Inflammatory macrophage treated with lipopolysaccharide for 1 hour (primary cell): Measurements from ENCODE around the gene PLIN3.
"Not testable (repeated sequence)": the region's sequence is repeated elsewhere in the genome, so short reads cannot be mapped to it uniquely, and the experiment has no call there.

ENCODE experiments used
- DNase-seq, 2 donors: peaks; one replicate each; pipeline ENCODE4 v3.0.0-alpha.2; 2020 to 2022

Gene PLIN3, protein sequence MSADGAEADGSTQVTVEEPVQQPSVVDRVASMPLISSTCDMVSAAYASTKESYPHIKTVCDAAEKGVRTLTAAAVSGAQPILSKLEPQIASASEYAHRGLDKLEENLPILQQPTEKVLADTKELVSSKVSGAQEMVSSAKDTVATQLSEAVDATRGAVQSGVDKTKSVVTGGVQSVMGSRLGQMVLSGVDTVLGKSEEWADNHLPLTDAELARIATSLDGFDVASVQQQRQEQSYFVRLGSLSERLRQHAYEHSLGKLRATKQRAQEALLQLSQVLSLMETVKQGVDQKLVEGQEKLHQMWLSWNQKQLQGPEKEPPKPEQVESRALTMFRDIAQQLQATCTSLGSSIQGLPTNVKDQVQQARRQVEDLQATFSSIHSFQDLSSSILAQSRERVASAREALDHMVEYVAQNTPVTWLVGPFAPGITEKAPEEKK

DNA sequence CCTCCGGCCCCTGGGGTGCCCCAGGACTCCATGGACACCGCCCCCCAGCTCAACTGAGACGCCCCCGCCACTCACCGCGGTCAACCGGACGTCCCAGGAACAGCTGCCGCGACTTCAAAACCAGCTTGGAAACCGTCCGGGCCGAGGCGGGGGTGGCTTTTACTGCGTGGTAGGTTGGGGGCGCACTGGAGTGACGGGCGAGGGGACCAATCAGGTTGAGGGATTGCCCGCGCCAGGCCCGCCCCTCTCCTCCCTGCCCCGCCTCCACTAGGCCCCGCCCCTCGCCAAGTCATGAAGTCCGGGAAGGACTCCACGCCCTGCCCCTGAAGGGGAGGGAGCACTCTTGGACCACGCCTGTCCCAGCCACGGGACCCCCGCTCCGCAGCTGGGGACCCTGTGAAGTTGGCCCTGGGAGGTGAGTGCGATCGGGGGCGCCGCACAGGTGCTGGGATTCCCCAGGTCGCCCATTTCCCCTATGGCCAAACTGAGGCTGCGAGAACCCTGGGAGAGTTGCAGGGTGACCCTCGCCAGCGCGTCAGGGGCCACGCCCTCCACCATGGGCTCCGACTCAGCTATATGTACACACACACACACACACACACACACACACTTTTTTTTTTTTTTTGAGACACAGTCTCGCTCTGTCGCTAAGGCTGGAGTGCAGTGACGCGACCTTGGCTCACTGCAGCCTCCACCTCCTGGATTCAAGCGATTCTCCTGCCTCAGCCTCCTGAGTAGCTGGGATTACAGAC, at the start of gene PLIN3:
Gene PLIN3 (minus strand): TSS at position 134 of the 752 bp plus-strand sequence. CDS start 6,273 bp downstream, outside the sequence.
- DNase-seq, result peak; percentile 89 to 98

DNA sequence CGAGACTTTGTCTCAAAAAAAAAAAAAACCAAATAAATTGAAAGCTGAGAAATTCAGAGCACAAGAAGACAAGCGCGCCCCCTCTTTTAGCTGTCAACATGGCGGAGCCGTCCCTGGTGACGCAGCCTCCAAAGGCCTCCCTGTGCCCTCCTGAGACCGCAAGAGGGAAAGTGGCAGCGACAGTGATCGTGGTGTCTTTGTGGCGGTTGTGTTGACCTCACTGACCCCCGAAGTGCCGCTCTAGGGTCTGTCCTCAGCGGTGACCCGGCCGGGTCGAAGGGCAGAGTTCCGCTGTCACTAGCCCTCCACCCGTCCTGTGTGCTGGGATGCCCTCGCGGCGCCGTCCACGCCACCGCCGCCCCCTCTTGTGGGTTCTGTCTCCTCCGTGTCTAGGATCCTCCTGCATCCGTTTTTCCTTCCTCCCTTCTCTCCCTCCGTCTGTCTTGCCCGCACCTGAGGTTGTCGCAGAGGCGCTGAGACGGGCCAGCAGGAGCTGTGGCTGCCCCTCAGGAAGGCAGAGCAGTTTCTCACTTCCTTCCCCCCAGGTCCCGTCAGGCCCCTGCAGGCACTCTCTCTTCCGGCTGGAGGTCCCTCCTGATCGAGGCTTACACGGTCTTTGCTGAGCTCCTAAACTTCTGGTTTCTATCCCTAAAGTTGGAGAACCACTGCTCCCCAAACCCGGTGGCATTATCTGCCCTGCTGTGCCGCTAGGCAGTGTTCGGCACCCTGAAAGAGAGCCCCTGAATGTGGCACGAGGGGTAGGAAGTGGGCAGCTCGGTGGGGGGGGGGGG, 49.0 kb upstream of the PLIN3 start:
- no peak for DNase-seq

DNA sequence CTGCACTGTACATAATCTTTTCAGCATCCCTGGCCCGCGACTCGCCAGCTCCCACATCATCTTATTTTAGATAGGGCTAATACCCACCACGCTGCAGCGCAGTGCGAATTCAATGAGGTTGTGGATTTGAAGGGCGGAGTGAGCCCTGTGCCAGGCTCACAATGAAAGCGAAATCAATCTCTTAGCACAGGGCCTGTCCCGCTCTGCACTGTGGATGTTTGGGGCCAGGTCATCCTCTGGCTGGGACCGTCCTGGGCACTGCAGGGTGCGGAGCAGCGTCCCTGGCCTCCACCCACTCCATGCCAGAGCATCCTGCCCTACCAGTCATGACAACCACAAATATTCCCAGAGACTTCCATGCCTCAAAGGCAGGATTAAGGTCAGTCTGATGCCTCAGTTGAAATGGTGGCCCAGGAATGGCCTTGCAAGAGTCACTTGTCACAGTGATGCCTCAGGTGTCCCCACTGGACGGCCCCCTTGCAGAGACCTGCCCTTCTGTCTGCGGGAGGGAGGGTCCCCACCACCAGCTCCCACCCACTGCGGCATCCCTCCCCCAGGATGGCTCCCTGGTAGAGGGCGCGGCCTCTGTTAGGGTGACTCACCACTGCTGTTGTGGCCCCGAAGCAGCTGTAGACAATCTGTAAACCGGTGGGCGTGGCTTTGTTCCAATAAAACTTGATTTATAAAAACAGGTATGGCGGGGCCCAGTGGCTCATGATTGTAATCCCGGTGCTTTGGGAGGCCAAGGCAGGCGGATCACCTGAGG, 47.5 kb upstream of the PLIN3 start:
- peak; percentile 43 to 51 for DNase-seq

DNA sequence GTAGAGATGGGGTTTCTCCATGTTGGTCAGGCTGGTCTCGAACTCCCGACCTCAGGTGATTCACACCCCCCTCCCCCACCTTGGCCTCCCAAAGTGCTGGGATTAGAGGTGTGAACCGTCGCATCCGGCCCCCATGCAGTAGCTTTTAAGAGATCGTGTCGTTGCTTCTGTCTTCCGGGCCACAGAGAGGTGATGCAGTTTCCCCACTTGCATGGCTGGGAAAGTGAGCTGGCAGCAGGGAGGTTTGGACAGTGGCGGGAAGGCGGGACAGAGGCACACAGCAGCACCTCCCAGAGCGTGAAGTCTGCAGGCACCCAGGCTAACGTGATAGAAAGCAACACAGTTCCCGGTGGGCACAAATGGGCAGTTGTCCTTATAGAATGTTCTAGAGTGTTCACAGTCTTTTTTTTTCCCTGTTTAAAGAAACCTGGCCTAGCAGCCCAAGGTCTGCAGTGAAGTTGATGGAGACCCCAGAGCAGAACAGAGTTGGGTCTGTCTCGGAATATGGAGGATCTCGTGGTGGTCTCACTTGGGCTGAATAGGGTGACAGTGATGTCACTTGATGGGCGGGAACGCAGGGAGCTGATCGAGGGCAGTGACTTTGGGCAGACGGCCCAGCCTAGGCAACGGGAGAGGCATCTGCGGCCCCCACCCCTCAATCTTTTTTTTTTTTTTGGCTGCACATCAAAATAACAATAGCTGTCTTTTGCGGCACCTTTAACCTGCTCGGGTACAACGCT, 46.7 kb upstream of the PLIN3 start:
- DNase-seq, result no peak

DNA sequence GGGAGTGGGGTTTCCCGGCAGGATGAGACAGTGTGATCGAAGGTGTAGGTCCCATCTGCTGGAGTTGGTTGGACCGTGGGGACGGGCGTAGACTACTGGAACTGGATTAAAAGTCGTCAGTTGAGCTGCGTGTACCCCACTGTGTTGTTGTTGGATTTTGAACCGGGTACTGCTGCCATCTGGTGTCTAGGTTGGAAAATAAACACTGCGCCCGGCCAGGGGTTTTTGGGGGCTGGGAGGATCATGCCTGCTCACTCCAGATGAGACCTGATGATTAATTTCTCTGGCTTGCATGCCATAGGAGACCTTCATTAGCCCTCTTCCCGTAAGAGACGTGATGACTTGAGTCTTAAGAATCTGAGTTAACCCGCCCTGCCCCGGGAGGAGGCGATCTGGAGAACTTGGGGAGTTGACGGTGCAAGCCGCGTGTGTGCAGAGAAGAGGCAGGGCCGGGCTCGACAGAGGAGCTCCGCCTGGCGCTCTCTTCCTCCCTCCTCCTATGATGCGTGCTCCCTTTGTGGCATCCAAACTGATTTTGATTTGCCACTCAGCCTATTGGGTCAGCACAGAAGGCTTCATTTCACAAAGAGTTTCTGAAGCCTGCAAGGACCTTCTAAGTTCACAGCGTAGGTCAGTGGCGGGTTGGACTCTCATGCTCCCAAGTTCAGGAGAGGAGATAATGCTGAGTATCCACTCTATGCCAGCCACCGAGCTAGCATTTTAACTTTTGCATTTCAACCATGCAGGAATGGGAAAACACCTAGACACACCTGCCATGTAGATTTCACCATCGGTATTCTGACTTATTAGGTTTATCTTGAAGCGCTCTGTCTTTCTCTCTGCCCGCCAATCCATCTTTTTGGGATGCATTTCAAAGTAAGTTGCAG, 44.6 kb upstream of the PLIN3 start:
- DNase-seq, result peak; percentile 29 to 69

DNA sequence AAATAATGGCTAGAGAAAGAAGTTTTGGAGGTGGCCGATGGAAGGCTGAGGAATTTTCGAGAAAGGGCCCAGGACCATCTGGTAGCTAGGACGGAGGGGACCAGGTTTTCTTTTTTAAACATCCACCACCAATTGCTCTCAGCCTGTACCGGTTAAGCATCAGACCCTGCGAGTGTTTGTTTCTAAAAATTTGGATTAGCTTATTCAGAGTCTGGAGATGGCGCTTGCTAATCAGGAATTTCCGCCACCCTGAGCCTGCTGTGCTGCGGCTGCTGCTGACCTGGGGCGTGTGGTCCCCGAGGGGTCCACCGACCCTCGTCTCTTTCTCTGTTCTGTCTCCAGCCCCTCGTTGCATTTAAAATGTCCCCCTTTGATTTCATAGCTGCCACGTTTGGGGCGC, 43.8 kb upstream of the PLIN3 start:
- no peak for DNase-seq

DNA sequence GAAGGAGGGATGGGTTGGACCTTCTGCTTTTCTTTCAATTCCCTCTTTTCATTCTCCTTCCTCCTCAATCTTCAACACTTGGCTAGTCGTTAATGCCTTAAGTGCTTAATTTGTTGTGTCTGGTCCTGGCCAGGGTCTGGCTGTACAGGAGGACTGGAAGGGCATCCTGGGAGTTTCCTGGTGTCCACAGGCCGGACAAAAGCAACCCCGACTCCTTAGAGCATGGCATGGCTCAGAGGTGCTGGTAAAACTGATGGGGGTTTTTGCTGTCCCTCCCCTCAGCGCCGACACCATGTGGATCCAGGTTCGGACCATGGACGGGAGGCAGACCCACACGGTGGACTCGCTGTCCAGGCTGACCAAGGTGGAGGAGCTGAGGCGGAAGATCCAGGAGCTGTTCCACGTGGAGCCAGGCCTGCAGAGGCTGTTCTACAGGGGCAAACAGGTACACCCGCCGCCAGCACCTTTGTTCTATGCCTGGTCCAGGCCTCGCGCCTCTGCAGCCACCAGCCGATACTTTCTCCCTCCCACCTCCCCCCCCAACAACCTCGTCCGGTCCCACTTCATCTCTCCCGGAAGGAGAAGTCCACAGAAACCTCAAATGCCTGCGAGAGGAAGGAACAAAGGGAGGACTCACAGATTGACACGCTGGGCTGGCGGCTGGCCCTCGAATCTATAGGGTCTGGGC, 43.3 kb upstream of the PLIN3 start:
- peak; percentile 18 to 39 for DNase-seq

DNA sequence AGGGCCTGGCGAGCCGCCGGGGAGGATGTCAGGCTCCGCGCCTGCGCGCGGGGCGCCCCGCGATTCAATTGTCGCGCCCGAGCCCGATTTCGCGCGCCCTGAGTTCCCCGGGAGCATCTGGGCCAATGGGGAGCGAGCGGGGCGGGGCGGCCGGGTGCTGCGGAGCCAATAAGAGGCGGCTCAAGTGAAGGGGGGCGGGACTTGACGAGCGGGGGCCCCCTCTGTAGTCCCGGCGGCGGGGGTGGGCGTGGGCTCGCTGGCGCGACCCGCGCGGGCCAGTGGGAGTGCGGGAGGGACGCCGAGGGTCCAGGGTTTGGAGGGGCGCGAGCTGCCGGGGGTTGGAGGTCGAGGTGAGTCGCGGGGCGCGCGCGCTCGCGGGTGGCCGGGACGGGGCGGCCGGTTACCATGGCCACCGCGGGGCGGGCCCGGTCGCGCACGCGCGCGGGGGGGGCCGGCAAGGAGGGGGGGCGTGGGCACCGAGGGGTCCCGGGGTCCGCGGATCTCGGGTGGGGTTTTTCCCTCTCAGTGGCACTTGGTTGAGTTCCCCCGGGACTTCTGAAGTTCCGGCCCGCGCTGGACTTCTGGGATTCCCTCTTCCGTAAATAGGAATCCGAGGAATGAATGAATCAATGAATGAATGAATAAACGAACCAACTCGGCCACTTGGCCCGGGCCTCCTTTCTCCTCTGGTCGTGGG, 42.6 kb upstream of the PLIN3 start:
- peak; percentile 83 to 94 for DNase-seq

DNA sequence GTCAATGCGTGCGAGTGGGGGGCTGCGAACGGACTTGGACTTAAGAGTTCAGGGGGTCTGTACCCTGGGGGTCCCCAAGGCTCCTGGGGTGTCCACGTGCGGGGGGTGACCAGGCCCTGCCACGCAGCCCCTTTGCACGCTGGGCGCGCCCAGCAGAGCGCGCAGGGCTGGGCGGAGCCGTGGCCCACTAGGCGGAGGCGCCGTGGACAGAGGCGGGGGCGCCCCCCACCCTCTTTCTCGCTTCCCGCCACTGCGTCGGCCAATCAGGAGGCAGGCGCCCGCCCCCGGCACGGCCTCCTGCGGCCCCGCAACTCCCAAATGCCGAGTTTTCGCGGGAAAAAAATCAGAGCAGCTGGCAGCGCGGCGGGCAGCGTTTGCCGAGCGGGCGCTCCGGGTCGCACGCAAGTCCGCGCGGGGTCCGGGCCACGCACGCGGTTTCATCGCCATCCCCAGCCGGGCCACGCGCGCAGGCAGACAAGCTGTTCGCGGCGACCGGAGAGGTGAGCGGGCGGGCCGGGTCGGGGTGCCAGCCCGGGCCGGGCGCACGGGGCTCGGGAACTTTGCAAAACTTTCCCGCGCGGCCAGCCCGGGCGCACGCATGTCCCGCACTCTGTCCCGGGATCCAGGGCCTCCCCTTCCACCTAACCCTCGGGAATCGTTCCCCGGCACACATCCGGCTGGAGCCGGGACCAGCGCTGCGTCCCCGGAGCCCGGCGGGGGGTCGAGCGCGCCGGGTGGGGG, 41.9 kb upstream of the PLIN3 start, which contains the start of gene UHRF1:
Gene UHRF1 (plus strand): TSS at position 346 of the 741 bp plus-strand sequence. CDS start 1,385 bp downstream, outside the sequence.
- DNase-seq, result no peak

DNA sequence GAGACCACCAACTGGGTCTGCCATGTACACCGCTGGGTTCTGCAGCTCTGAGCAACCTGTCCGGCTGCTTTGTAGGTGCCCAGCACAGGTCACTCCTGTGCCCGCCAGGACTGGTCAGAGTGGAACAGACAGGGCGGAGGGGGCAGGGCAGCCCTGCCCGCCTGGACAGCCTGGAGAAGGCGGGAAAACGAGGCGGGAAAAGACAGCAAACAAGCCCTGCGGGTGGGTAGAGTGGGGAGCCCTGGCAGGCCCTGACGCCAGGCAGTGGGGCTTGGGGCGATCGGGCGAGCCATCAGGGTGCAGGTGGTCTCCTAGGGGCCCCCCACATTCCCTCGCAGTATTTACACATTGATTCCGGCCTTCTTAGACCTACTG, 41.3 kb upstream of the PLIN3 start:
- no peak for DNase-seq

DNA sequence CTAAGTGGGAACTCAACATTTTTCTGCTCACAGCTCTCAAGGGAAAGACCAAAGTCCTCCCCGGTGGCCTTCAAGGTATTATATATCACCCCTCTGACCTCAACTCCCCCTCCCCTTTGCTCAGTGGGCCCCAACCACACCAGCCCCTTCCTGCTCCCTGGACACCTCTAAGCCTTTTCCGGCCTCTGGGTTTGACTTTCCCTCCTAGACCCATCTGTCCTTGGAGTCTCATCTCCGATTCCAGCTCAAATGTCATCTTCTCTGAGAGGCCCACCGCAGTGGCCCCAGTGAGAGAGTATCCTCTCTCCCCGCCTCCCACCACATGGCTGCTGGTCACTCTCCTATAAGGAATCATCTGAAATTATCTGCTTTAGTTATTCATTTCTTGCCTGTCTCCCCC, 40.9 kb upstream of the PLIN3 start:
- DNase-seq, result no peak

DNA sequence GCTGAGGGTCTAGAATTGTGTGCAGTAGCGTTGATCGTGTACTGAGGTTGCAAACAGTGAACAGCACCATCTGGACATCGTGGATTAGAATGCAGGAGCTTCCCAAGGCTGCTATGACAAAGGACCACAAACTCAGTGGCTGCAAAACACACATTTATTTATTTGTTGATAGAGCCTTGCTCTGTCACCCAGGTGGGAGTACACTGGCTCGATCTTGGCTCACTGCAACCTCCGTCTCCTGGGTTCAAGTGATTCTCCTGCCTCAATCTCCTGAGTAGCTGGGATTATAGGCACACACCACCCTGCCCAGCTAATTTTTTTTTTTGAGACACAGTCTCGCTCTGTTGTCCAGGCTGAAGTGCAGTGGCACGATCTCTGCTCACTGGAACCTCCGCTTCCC, 39.5 kb upstream of the PLIN3 start:
- DNase-seq, result no peak

DNA sequence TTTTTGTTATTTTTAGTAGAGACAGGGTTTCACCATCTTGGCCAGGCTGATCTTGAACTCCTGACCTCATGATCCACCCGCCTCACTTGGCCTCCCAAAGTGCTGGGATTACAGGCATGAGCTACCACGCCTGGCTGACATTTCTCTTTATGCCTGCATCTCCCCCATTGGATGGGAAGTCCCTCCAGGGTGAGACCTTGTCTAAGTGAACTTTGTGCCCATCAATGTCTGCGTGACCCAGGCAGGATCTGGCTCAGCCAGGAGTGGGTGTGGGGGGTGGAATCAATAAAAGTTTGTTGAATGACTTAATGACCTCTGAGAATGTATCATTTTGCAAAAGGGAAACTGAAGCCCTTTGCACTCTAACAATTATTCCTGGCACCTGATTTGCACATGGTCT, 37.0 kb upstream of the PLIN3 start:
- no peak for DNase-seq

DNA sequence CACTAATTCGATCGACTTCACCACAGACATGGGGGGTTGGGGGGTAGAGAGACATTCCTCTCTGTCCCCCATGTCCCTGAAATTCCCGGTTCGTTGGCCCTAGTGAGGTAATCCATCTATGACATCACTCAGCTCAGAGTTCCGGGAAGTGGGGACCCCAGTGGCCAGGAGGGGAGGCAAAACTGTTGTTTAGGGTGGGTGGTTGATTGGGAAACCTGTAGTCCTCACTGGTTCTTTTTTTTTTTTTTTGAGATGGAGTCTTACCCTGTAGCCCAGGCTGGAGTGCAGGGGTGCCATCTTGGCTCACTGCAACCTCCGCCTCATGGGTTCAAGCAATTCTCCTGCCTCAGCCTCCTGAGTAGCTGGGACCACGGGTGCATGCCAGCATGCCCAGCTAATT, 35.3 kb upstream of the PLIN3 start, which contains the start of gene ARRDC5:
Gene ARRDC5 (minus strand): TSS at position 101 of the 400 bp plus-strand sequence. CDS start 71 bp downstream, at position 30.
- DNase-seq, result no peak

DNA sequence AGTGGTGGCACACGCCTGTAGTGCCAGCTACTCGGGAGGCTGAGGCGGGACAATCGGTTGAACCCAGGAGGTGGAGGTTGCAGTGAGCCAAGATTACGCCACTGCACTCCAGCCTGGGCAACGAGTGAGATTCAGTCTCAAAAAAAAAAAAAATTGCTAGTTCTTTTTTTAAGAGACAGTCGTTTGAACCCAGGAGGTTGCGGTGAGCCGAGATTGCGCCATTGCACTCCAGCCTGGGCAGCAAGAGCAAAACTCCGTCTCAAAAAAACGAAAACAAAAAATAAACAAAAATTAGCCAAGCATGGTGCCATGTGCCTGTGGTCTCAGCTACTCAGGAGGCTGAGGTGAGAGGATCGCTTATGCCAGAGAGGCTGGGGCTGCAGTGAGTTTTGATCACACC, 33.4 kb upstream of the PLIN3 start:
- DNase-seq, result not testable (repeated sequence)

DNA sequence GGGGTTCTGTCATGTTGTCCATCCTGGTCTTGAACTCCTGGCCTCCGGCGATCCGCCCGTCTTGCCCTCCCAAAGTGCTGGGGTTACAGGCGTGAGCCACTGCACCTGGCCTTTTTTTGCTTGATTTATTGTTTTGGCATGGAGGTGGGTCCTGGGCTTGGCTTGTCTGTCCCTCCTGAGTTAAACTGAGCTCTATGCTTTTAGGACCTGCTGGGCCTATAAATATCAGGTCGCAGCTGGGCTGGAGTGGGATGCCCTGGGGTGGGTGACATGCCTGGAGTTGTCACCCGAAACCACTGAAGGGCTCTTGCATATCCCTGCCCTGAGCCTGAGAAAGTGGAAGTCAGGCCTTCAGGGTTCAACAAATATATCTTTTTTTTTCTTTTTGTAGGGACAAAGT, 29.7 kb upstream of the PLIN3 start:
- DNase-seq, result no peak

DNA sequence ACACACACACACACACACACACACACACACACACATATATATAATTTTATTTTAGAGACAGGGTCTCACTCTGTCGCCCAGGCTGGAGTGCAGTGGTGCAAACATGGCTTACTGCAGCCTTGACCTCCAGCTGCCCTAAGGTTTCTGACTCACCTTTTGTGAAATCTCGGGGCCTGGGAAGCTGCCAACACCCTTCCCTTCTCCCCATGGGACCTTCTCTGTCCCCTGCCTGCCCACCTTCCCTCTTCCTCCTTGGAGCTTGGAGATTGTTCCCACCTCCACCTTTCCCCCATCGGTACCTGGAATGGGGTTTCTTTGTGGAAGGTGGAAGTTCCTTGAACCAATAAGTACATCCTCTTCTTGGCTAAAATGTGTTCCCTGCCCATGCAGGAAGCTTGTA, 28.9 kb upstream of the PLIN3 start:
- peak; percentile 22 for DNase-seq

DNA sequence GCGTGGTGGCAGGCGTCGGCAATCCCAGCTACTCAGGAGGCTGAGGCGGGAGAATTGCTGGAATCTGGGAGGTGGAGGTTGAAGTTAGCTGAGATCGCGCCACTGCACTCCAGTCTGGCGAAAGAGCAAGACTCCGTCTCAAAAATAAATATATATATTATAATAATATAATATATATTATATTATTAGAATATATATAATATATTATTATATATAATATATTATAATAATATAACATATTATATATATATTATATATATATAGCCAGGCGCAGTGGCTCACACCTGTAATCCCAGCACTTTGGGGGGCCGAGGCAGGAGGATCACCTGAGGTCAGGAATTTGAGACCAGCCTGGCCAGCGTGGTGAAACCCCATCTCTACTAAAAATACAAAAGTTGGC, 25.5 kb upstream of the PLIN3 start:
- not testable (repeated sequence) for DNase-seq
